Lower lobe of right lung (tissue), 2 donors: ENCODE results near the gene POPDC2. TPM values are rescaled to one million over a fixed set of nuclear protein-coding genes. Genes with fewer than 3 reads are reported as not detected.

Experiments used
- ATAC-seq, 2 donors: fragments of 200-7000 bp; cut with Tn5 transposase; one replicate each; pipeline ENCODE4 v1.9.1; 2020 to 2022; ENCODE audit warnings: mild to moderate bottlenecking in 2 of 2, moderate library complexity in 2 of 2
- DNase-seq: peaks from one replicate; pipeline ENCODE4 v3.0.0-alpha.2; 2020
- H3K27ac ChIP-seq: fragments of 200-600 bp; one replicate; pipeline ENCODE4 v1.8.0; 2022
- H3K27me3 ChIP-seq: fragments of 200-600 bp; one replicate; pipeline ENCODE4 v1.8.0; 2022; ENCODE audit warnings: low read depth
- H3K36me3 ChIP-seq: fragments of 200-600 bp; one replicate; pipeline ENCODE4 v1.8.0; 2022; ENCODE audit warnings: mild to moderate bottlenecking
- H3K4me1 ChIP-seq: fragments of 200-600 bp; one replicate; pipeline ENCODE4 v1.8.0; 2022
- H3K4me3 ChIP-seq: fragments of 200-600 bp; one replicate; pipeline ENCODE4 v1.8.0; 2022; ENCODE audit warnings: mild to moderate bottlenecking
- H3K9me3 ChIP-seq: fragments of 200-600 bp; one replicate; pipeline ENCODE4 v1.8.0; 2022
- intact Hi-C: fragments of 100-400 bp; cut with DNase I; formaldehyde crosslinking; loops from one replicate; pipeline ENCODE4 v1.11.0; 2022
- total RNA-seq: library from RNA; stranded (reverse); fragmentation: NEBNext Ultra II Directional; extraction: Animal tissue kit (Norgen Biotek cat#: 25700); gene quantifications from one replicate; pipeline ENCODE4 v1.2.1, GENCODE V29; 2021
- TF ChIP-seq, protein P1 (sequence below): fragments of 200-600 bp; IDR thresholded peaks from one replicate; pipeline ENCODE4 v1.8.0; 2022; ENCODE audit warnings: antibody characterized with exemption, mild to moderate bottlenecking
- donor health status: DM: no; HTN: yes; CAD: no; lungs with severe emphysema.

POPDC2 gene
- total RNA-seq, 1 donor from 2014 or later = 1.5 TPM

DNA sequence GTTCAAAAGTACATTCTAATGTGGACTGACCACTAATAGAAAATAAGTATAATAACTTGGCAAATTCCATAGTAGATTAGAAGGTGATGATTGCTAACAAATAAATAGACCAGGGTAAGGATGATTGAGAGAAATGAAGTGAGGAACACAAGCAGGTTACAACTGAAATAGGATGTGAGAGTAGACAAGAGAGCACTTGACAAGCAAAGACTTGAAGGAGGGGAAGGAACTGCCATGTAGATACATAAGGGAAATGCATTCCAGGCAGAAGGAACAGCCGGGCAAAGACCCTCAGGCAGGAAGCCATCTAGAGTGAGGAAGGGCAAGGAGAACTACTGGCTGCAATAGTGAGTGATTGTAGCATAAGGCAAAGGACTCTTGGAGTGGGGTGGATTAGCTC lies 57.7 kb downstream of the POPDC2 start:
- intact Hi-C loops = no loop called here
- Histone ChIP-seq H3K36me3 (no peaks in the 10 kb centered on the region), H3K27ac (peak overlapping the region; percentile 44), H3K4me1 (peaks cover 34% of the 10 kb centered on the region), H3K9me3 (no peaks in the 10 kb centered on the region), H3K27me3 (no peaks in the 10 kb centered on the region), H3K4me3 (no peak overlapping the region)
- DNase-seq (no peak), ATAC-seq (no peak)
- TF ChIP-seq, protein P1, sequence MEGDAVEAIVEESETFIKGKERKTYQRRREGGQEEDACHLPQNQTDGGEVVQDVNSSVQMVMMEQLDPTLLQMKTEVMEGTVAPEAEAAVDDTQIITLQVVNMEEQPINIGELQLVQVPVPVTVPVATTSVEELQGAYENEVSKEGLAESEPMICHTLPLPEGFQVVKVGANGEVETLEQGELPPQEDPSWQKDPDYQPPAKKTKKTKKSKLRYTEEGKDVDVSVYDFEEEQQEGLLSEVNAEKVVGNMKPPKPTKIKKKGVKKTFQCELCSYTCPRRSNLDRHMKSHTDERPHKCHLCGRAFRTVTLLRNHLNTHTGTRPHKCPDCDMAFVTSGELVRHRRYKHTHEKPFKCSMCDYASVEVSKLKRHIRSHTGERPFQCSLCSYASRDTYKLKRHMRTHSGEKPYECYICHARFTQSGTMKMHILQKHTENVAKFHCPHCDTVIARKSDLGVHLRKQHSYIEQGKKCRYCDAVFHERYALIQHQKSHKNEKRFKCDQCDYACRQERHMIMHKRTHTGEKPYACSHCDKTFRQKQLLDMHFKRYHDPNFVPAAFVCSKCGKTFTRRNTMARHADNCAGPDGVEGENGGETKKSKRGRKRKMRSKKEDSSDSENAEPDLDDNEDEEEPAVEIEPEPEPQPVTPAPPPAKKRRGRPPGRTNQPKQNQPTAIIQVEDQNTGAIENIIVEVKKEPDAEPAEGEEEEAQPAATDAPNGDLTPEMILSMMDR = no peak

DNA sequence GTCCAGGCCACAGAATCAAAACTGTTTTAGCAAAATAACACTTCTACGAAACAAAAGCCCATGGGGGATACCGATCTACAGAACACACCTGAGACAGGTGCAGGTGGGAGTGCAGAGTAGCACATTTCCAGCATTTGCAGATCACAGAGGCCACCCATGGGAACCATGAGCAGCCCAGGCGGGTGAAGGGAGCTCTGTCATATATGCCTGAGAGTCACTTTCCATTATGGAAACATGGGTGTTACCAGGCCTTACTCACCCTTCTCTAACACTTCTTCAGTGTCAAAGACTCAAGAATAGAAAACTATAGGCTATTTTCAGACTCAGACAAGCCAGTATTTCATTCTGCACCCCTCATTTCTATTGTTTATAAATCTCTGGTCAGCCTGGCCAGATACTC lies 59.2 kb downstream of the POPDC2 start:
- intact Hi-C loops = no loop called here
- Histone ChIP-seq H3K9me3 (no peaks in the 10 kb centered on the region), H3K36me3 (no peaks in the 10 kb centered on the region), H3K27ac (peak overlapping the region; percentile 44), H3K27me3 (no peaks in the 10 kb centered on the region), H3K4me1 (peaks cover 49% of the 10 kb centered on the region), H3K4me3 (no peak overlapping the region)
- no peak for DNase-seq
- TF ChIP-seq, protein P1 = no peak
- no peak for ATAC-seq

DNA sequence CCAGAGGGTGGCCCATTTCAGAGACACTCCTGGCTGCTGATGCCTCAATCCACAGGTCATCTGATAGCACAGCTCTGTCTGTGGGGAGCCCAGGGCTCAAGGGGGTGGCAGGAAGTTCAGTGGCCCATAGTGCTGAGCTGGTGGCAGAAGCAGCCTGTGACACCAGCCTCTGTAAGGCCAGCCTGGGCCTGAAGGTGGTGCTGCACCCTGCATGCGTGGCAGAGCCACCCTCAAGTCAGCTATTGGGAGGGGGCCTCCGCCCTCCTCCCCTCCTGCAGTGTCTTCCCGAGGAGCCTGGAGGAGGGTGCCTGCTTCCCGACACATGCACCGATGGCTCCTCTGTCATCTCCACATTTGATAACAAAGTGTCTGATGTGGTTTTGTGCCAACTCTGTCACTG lies 59.7 kb downstream of the POPDC2 start:
- DNase-seq = peak; percentile 60
- TF ChIP-seq, protein P1 = peak; percentile 52
- H3K27ac ChIP-seq = peak overlapping the region; percentile 44
- peak; percentile 60 to 81 for ATAC-seq
- H3K4me1 ChIP-seq = peaks cover 53% of the 10 kb centered on the region
- H3K4me3 ChIP-seq = no peak overlapping the region
- intact Hi-C loops = no loop called here
- H3K36me3 ChIP-seq = no peaks in the 10 kb centered on the region
- no peaks in the 10 kb centered on the region for H3K9me3 ChIP-seq
- H3K27me3 ChIP-seq = no peaks in the 10 kb centered on the region

DNA sequence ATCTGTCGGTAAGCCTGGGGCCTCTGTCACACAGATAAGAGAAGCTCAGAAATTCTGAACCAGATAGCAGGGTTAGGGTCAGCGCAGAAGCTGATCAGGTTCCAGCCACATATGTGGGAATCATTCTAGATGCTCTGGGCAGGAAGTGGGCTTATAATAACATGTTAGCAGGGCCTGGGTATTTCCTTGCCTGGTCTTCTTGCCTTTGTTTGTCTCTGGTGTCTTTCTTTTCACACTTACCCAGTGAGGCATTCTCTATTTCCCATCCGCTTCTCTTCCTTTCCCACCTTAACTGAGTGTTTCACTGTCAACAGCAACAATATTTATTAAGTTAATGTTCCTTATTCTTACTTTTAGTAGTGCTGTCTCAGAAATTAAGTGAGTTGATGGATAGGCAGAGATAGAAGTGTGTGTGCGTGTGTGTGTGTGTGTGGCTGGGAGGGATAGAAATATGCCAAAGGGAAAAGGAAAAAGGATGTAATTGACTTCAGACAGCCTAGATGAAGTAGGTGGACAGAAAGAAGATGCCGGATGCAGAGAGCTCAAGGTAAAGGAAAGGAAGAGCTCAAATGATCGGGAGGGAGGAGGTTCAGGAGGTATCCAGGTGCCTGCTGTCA lies 60.7 kb downstream of the POPDC2 start:
- Histone ChIP-seq H3K36me3 (no peaks in the 10 kb centered on the region), H3K4me1 (peaks cover 58% of the 10 kb centered on the region), H3K27ac (peak overlapping the region; percentile 76), H3K27me3 (no peaks in the 10 kb centered on the region), H3K9me3 (no peaks in the 10 kb centered on the region), H3K4me3 (peak overlapping the region; percentile 4)
- intact Hi-C loops = no loop called here
- ATAC-seq = no peak
- DNase-seq = no peak
- TF ChIP-seq, protein P1 = no peak

DNA sequence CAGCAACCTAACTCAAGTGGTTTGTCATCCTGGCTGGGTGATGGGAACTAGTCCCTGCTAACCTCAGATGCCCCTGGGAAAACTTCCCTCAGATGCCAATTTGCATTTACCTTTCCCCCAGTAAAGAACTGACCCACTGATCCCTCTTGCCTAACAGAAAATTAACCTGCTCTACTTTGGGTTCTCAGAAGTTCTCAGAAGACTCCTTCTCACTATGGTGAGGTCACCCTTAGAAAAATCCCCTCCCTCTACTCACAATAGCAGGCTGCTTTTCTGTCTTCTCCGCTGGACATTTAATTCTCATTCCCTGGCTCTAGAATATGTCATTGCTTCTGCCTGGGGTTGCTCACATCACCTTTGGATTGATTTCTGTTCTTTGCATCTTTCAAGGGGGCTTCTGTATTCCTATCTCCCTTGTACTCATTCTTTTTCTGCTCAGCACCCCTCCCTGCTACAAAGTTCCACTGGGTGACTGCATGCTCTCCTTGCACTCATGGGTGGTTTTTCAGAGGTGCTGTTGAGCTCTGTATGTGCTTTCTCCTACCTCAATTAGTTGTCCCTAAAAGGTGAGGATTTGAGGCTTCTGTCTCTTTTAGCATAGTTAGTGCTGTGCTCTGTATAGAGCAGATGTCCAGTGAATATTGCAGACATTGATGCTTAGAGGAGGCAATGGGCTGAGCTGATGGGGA lies 61.8 kb downstream of the POPDC2 start:
- H3K27me3 ChIP-seq = no peaks in the 10 kb centered on the region
- intact Hi-C loops = no loop called here
- no peak for ATAC-seq
- H3K36me3 ChIP-seq = no peaks in the 10 kb centered on the region
- peak overlapping the region; percentile 4 for H3K4me3 ChIP-seq
- TF ChIP-seq, protein P1 = no peak
- no peaks in the 10 kb centered on the region for H3K9me3 ChIP-seq
- no peak for DNase-seq
- H3K27ac ChIP-seq = peak overlapping the region; percentile 76
- H3K4me1 ChIP-seq = peaks cover 54% of the 10 kb centered on the region
